SJSA1 (cell line): ENCODE results near the gene CALD1. TPM values are rescaled to one million over a fixed set of nuclear protein-coding genes. Genes with fewer than 3 reads are reported as not detected.

Experiments used
- DNase-seq, 2 experiments: peaks; one replicate each; pipeline ENCODE4 v3.0.0-alpha.2; 2015 to 2020; ENCODE audit warnings: low spot score in 2 of 2, low read depth in 1 of 2
- H3K27ac ChIP-seq: fragments of 250-450 bp; sonication (Bioruptor Pico); 2 replicates; pipeline ENCODE4 v1.5.1; 2020; ENCODE audit warnings: mild to moderate bottlenecking, moderate library complexity
- H3K27me3 ChIP-seq: fragments of 250-450 bp; sonication (Bioruptor Pico); replicated peaks from 2 replicates; pipeline ENCODE4 v1.5.1; 2020; ENCODE audit warnings: mild to moderate bottlenecking, moderate library complexity
- H3K36me3 ChIP-seq: fragments of 250-450 bp; sonication (Bioruptor Pico); 2 replicates; pipeline ENCODE4 v1.5.1; 2020; ENCODE audit warnings: mild to moderate bottlenecking
- H3K4me1 ChIP-seq: fragments of 250-450 bp; sonication (Bioruptor Pico); replicated peaks from 2 replicates; pipeline ENCODE4 v1.6.1; 2021; ENCODE audit warnings: mild to moderate bottlenecking
- H3K4me3 ChIP-seq: fragments of 250-450 bp; sonication (Bioruptor Pico); 2 replicates; pipeline ENCODE4 v1.5.1; 2020; ENCODE audit warnings: mild to moderate bottlenecking
- H3K9me3 ChIP-seq: fragments of 250-450 bp; sonication (Bioruptor Pico); replicated peaks from 2 replicates; pipeline ENCODE4 v1.5.1; 2020; ENCODE audit warnings: mild to moderate bottlenecking
- total RNA-seq: library from RNA; depleted of rRNA; stranded (reverse); fragments of >200 nt; shearing (Covaris generic); gene quantifications from 2 replicates; pipeline ENCODE4 v1.2.3, GENCODE V29; 2014

The CALD1 gene
- total RNA-seq, 1 experiment from 2014 or later = 544 TPM

- Histone ChIP-seq H3K9me3 (no peaks in the 10 kb centered on the region), H3K27ac (no peak overlapping the region), H3K4me3 (no peak overlapping the region), H3K27me3 (no peaks in the 10 kb centered on the region), H3K36me3 (peaks cover 42% of the 10 kb centered on the region), H3K4me1 (peaks cover 45% of the 10 kb centered on the region)
- peak; percentile 58 to 61 for DNase-seq
Measured at GRCh38 chr7:134750083-134751062, 29.1 kb upstream of the CALD1 start.

GRCh38 chr7:134752006-134752760, 27.3 kb upstream of the CALD1 start:
- no peak overlapping the region for H3K4me3 ChIP-seq
- DNase-seq = no peak
- no peak overlapping the region for H3K27ac ChIP-seq
- H3K4me1 ChIP-seq = peaks cover 41% of the 10 kb centered on the region
- peaks cover 37% of the 10 kb centered on the region for H3K36me3 ChIP-seq
- no peaks in the 10 kb centered on the region for H3K27me3 ChIP-seq
- H3K9me3 ChIP-seq = no peaks in the 10 kb centered on the region

DNA sequence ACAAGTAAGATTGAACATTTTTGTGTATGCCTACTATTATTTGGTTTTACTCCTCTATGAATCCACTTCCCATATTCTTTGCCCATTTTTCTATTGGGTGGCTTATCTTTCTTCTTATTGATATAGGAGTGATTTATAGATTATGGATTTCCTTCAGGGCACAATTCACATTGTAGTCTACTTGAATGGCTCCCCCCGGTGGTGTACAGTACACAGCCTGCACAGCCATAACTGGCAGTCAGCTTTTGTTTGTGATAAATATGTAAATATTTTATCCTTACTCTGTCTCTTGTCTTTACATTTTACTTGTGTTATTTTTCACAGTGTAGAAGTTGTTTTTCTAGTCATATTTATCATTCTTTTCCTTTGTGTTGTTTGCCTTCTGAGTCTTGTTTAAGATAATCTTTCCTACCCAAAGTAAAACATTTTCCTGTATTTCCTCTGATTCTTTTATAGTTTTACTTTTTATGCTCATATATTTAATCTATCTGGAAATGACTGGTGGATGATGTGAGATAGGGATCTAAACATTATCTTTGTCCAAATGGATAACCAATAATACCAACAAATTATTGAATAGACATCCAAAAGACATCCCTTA, 23.9 kb upstream of the CALD1 start:
- H3K4me3 ChIP-seq = no peak overlapping the region
- H3K4me1 ChIP-seq = peaks cover 37% of the 10 kb centered on the region
- H3K9me3 ChIP-seq = no peaks in the 10 kb centered on the region
- DNase-seq = peak in 1 of 2 experiments; percentile 47
- H3K27ac ChIP-seq = 0 out of 2 replicates have a peak overlapping the region, but pooled peaks have one; percentile 6
- no peaks in the 10 kb centered on the region for H3K27me3 ChIP-seq
- H3K36me3 ChIP-seq = peaks cover 18% of the 10 kb centered on the region

DNA sequence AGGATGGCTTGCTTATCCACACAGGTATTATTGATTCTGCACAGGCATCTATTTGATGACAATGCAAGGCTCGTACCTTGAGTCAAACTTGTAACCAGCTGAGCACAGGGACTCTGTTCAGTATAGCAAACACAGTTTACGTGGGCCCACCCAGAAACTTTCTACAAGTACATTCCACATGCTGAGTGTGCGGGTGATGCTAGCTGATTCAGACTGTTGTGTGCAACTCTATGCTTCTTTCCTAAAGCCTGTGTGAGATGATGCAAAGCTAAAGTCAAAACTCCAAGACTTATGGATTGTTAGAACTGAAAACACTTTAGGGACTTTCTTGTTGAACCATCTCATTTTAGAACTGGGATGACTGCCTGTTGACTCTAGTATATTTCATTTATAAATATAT, 21.5 kb upstream of the CALD1 start:
- no peak overlapping the region for H3K4me3 ChIP-seq
- H3K27me3 ChIP-seq = no peaks in the 10 kb centered on the region
- no peak overlapping the region for H3K27ac ChIP-seq
- H3K9me3 ChIP-seq = no peaks in the 10 kb centered on the region
- 0 out of 2 replicates have a peak, but pooled peaks cover 2% of the 10 kb centered on the region for H3K36me3 ChIP-seq
- H3K4me1 ChIP-seq = peaks cover 25% of the 10 kb centered on the region
- peak in 1 of 2 experiments; percentile 53 for DNase-seq

GRCh38 chr7:134758981-134759380, 20.5 kb upstream of the CALD1 start:
- Histone ChIP-seq H3K36me3 (0 out of 2 replicates have a peak, but pooled peaks cover 2% of the 10 kb centered on the region), H3K27ac (no peak overlapping the region), H3K4me1 (peaks cover 25% of the 10 kb centered on the region), H3K4me3 (no peak overlapping the region), H3K27me3 (no peaks in the 10 kb centered on the region), H3K9me3 (no peaks in the 10 kb centered on the region)
- DNase-seq = no peak

DNA sequence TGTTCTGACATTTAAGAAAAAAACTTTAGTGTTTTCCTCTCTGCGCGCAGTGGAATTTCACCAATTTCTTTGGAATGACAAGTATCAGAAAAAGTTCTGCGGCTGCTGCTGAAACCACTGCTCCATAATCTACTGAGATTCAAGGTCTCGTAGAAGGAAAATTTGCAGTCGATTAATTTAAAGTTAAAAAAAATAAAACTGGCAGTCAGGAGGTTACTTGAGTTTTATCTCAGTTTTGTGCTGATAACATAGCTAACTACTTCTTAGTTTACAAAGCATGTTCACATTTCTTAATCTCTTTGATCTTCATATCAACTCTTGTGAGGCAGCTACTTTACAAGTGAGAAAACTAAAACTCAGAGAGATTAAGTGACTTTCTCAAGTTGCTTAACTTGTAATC, 18.2 kb upstream of the CALD1 start:
- peaks cover 16% of the 10 kb centered on the region for H3K4me1 ChIP-seq
- DNase-seq = no peak
- H3K9me3 ChIP-seq = no peaks in the 10 kb centered on the region
- no peaks in the 10 kb centered on the region for H3K27me3 ChIP-seq
- no peak overlapping the region for H3K4me3 ChIP-seq
- 0 out of 2 replicates have a peak overlapping the region, but pooled peaks have one; percentile 2 for H3K27ac ChIP-seq
- peaks cover 2% of the 10 kb centered on the region; the same call in 1 of the 2 replicates for H3K36me3 ChIP-seq

- no peaks in the 10 kb centered on the region for H3K9me3 ChIP-seq
- peaks cover 18% of the 10 kb centered on the region for H3K4me1 ChIP-seq
- H3K27me3 ChIP-seq = no peaks in the 10 kb centered on the region
- H3K27ac ChIP-seq = no peak overlapping the region
- no peak for DNase-seq
- H3K36me3 ChIP-seq = peaks cover 14% of the 10 kb centered on the region
- no peak overlapping the region for H3K4me3 ChIP-seq
Measured at GRCh38 chr7:134763960-134764359, 15.5 kb upstream of the CALD1 start.

- H3K27me3 ChIP-seq = no peaks in the 10 kb centered on the region
- no peak for DNase-seq
- peaks cover 18% of the 10 kb centered on the region for H3K4me1 ChIP-seq
- H3K4me3 ChIP-seq = no peak overlapping the region
- no peak overlapping the region for H3K27ac ChIP-seq
- H3K36me3 ChIP-seq = peaks cover 17% of the 10 kb centered on the region
- no peaks in the 10 kb centered on the region for H3K9me3 ChIP-seq
Measured at GRCh38 chr7:134764365-134764764, 15.1 kb upstream of the CALD1 start.

DNA sequence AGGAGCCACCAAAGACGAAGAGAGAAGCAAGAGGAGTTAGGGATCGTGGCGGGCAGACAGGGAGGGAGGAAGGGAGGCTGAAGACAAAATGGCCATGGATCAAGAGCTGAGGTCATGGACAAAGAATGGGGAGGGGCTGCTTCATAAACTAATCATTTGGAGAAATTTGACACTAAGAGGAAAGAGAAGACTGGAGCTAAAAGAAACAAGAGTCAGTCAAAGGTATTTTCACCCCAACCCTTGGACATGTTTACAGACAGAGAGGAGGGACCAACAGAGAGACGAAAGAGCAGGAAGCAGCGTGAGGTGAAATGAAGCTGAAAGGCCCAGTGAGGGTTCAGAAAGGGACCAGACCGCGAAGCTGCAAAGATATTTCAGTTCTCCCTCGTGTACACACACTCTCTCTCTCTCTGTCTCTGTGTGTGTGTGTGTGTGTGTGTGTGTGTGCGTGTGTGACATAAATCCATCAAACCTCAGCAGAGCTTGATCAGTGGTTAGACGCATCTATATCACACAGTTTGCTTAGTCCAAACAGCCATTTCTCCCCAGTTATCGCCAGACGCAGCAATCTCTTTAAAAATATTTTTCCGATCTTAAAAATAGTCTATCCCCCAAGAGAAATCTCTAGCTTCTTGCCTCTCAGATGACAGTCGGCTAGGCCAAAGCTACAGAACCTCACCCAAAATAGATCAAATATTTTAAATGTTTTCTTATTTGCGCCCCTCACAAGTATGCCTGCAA, 12.5 kb upstream of the CALD1 start:
- no peak for DNase-seq
- Histone ChIP-seq H3K27me3 (no peaks in the 10 kb centered on the region), H3K4me1 (peaks cover 14% of the 10 kb centered on the region), H3K9me3 (no peaks in the 10 kb centered on the region), H3K36me3 (peaks cover 17% of the 10 kb centered on the region), H3K4me3 (no peak overlapping the region), H3K27ac (no peak overlapping the region)

DNA sequence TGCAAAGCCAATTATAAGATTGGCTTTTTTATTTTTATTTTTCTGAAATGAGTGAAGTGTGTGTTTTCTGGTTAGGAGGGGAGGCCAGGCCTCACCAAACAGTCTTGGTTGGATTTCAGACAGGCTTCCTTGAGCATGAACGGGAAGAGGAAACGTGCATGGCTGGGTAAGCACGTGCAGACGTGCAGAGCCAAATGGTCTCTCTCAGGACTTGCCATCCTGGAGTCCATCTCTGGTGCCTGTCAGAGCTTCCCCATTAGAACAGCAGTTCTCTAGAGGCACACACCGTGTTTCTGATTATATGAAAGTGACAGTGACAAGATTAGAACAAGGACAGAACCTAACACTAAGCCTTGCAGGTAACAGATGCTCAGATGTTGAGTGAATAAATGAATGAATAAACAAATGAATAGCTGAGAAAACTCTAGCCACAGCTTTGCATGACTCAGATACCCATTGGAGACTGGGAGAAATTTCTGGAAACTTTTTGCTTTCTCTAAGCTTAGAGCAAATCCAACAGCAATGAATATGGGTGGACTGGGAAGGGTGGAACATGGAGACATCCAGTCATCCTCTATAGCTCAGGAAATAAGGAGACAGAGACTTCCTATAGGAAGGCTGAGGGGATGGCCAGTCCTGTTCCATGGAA, 11.8 kb upstream of the CALD1 start:
- no peak overlapping the region for H3K4me3 ChIP-seq
- peaks cover 20% of the 10 kb centered on the region for H3K4me1 ChIP-seq
- H3K9me3 ChIP-seq = no peaks in the 10 kb centered on the region
- no peaks in the 10 kb centered on the region for H3K27me3 ChIP-seq
- no peak for DNase-seq
- peaks cover 15% of the 10 kb centered on the region for H3K36me3 ChIP-seq
- H3K27ac ChIP-seq = no peak overlapping the region

- no peak overlapping the region for H3K4me3 ChIP-seq
- no peaks in the 10 kb centered on the region for H3K9me3 ChIP-seq
- H3K36me3 ChIP-seq = peaks cover 15% of the 10 kb centered on the region
- no peak overlapping the region for H3K27ac ChIP-seq
- H3K27me3 ChIP-seq = no peaks in the 10 kb centered on the region
- no peak for DNase-seq
- peaks cover 21% of the 10 kb centered on the region for H3K4me1 ChIP-seq
Measured at GRCh38 chr7:134768243-134768642, 11.2 kb upstream of the CALD1 start.

DNA sequence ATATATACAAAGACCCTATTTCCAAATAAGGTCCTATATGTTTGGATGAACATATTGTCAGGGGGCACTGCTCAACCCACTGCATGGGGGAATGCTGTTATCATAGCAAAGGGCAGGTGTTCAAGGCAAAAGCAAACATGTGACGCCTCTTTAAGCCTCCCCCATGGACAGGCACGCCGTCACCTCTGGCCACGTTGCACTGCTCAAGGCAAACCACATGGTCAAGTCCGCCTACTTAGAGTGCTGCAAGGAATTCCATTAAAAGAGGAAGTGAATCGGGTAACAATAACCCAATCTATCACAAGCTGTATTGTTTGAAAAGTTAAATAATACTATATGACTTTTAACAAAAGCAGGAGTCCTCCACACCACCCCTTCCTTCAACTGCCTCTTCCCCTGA, 8.8 kb upstream of the CALD1 start:
- no peaks in the 10 kb centered on the region for H3K9me3 ChIP-seq
- H3K4me1 ChIP-seq = peaks cover 21% of the 10 kb centered on the region
- DNase-seq = no peak
- no peak overlapping the region for H3K4me3 ChIP-seq
- peaks cover 15% of the 10 kb centered on the region for H3K36me3 ChIP-seq
- H3K27ac ChIP-seq = no peak overlapping the region
- H3K27me3 ChIP-seq = no peaks in the 10 kb centered on the region

- Histone ChIP-seq H3K9me3 (no peaks in the 10 kb centered on the region), H3K4me3 (no peak overlapping the region), H3K36me3 (peaks cover 15% of the 10 kb centered on the region), H3K27ac (no peak overlapping the region), H3K4me1 (peaks cover 21% of the 10 kb centered on the region), H3K27me3 (no peaks in the 10 kb centered on the region)
- DNase-seq = no peak
Measured at GRCh38 chr7:134771111-134771510, 8.3 kb upstream of the CALD1 start.
